ENCODE results near the gene CLDN5.

CLDN5 gene

DNA sequence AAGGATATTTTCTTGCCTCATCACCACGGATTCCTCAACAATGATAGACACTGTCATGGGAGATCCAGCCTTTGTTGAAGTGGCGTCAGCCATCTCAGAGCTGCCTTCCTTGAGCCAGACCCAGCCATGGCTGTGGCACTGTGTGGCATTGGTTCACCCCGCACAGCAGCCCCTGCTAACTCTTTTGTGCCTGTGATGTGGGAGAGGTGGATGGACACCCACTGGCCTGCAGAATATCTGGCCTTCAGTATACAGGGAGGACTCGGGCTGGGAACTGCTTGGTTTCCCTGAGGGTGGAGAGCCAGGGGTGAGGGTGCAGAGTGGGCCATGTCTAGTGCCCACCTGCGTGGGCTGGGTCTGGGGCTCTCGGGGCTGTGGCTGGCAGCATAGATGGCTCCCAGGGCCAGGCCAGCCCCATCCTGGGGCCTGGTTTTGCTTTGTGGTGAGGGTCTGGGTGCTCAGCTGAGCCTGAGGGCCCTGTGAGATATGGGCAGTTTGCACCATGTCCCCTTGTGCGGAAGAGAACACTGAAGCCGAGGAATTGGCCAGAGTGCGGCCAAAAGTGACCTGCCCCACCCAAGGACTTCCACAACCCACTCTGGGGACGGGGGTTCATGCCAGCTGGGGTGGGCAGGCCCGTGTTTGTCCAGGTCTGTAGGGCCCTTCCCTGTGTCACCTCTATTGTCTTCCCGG, 6.1 kb downstream of the CLDN5 start:
- DNase-seq (ENCODE audit: extremely low spot score): no peak
- POLR2A ChIA-PET: no interaction called here
- CTCF ChIA-PET: no interaction called here
- TF ChIP-seq ELF4 (IDR thresholded peaks at IDR 0.05) (no peak), FOXA1 (IDR thresholded peaks at IDR 0.05) (no peak), NFRKB (IDR thresholded peaks at IDR 0.05) (no peak), BHLHE40 (IDR thresholded peaks at IDR 0.05; ENCODE audit: borderline replicate concordance) (no peak), FOXK2 (IDR thresholded peaks at IDR 0.05) (no peak), TARDBP (IDR thresholded peaks at IDR 0.05) (no peak), ZNF384 (IDR thresholded peaks at IDR 0.05) (no peak), SP1 (IDR thresholded peaks at IDR 0.05) (no peak), HDGF (IDR thresholded peaks at IDR 0.05; ENCODE audit: borderline replicate concordance) (no peak), ARNT (IDR thresholded peaks at IDR 0.05) (no peak)
- TF ChIP-seq, protein P1, sequence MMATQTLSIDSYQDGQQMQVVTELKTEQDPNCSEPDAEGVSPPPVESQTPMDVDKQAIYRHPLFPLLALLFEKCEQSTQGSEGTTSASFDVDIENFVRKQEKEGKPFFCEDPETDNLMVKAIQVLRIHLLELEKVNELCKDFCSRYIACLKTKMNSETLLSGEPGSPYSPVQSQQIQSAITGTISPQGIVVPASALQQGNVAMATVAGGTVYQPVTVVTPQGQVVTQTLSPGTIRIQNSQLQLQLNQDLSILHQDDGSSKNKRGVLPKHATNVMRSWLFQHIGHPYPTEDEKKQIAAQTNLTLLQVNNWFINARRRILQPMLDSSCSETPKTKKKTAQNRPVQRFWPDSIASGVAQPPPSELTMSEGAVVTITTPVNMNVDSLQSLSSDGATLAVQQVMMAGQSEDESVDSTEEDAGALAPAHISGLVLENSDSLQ (IDR thresholded peaks at IDR 0.05): no peak

- DNase-seq (ENCODE audit: extremely low spot score): no peak
- CTCF ChIA-PET: no interaction called here
- no peak for TF ChIP-seq HDGF (IDR thresholded peaks at IDR 0.05; ENCODE audit: borderline replicate concordance)
- TF ChIP-seq TARDBP (IDR thresholded peaks at IDR 0.05): no peak
- no peak for TF ChIP-seq ELF4 (IDR thresholded peaks at IDR 0.05)
- TF ChIP-seq ZNF384 (IDR thresholded peaks at IDR 0.05): no peak
- TF ChIP-seq FOXA1 (IDR thresholded peaks at IDR 0.05): no peak
- POLR2A ChIA-PET: no interaction called here
Measured at GRCh38 chr22:19517171-19517500, 7.1 kb downstream of the CLDN5 start.

DNA sequence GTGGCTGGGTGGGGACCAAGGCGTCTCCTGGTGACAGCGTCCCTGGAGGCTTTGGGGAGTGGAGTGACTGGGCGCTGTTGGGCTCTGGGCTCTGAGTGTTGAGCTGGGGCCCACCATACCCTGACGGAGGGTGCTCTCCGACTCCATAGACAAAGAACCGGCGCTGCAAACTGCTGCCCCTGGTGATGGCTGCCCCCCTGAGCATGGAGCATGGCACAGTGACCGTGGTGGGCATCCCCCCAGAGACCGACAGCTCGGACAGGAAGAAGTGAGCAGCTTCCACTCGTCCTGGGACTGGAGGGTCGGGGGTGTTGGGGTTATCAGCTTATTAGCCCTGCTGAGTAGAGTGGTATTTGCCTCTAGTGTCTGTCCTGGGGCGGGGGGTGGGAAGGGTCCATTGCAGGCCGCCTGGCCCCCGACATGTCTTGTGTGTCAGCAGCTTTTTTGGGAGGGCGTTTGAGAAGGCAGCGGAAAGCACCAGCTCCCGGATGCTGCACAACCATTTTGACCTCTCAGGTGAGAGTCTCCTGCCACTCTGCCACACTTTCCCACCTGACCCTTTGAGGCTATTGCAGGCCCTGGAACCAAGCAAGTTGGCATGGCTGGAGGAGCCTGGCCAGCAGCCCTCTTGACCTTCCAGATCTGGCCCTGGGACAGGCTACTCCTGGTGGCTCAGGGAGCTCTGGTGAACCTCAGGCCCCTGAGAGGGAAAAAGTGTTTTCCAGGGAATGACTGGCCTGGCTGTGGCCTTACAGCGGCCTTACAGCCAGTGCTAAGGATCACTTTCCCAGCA, 7.6 kb downstream of the CLDN5 start:
- DNase-seq (ENCODE audit: extremely low spot score): no peak
- POLR2A ChIA-PET: interaction anchor here (0.6 kb wide), 1 partner anchor 14 kb away, joined by 4 read pairs; no protein-coding TSS in a partner anchor
- no peak for TF ChIP-seq SP1 (IDR thresholded peaks at IDR 0.05)
- TF ChIP-seq LEF1 (IDR thresholded peaks at IDR 0.05; ENCODE audit: borderline replicate concordance): no peak
- TF ChIP-seq, protein P1 (IDR thresholded peaks at IDR 0.05): no peak
- no peak for TF ChIP-seq SUZ12 (IDR thresholded peaks at IDR 0.05)
- no peak for TF ChIP-seq TARDBP (IDR thresholded peaks at IDR 0.05)
- CTCF ChIA-PET: interaction anchor here (0.6 kb wide), 1 partner anchor 395 kb away, joined by 4 read pairs; no protein-coding TSS in a partner anchor

DNA sequence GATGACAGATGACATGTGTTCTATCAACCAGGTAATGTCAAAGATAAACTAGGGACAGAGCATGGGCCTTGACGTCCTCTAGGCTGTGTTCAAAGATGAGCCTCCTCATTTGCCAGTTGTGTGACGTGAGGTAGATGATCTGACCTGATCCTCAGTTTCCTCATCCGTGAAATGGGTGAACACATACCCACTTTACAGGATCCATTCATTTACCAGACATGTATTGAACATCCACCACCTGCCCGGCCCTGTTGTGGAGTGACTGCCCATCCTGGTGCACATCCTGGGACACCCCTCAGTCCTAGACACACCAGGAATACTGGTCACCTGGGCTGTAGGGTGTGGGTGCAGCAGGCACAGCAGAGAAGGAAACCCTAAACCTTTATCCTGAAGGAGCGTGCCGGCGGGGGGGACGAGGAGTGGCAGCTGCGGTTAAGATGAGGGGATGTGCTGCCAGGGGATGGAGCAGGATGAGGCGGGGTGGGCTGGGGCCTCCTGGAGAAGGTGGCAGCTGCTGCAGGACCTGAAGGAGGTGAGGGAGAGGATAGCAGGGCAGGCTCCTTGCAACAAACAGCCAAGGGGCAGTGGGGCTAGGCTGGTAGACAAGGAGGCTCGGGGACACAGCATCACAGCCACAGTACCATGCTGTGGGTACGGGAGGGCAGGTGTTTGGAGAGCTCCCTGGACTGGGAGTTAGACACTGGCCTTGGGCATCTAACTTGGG, 8.4 kb downstream of the CLDN5 start:
- DNase-seq (ENCODE audit: extremely low spot score): no peak
- POLR2A ChIA-PET: interaction anchor here (0.6 kb wide), 1 partner anchor 14 kb away, joined by 4 read pairs; no protein-coding TSS in a partner anchor
- CTCF ChIA-PET: interaction anchor here (0.6 kb wide), 1 partner anchor 395 kb away, joined by 4 read pairs; no protein-coding TSS in a partner anchor
- TF ChIP-seq CTBP1 (IDR thresholded peaks at IDR 0.05; ENCODE audit: borderline replicate concordance) (no peak), SP1 (IDR thresholded peaks at IDR 0.05) (no peak), FOXM1 (IDR thresholded peaks at IDR 0.05; ENCODE audit: borderline replicate concordance) (no peak), NFRKB (IDR thresholded peaks at IDR 0.05) (no peak), L3MBTL2 (conservative IDR thresholded peaks at IDR 0.05) (no peak), ARNT (IDR thresholded peaks at IDR 0.05) (no peak), ZNF384 (IDR thresholded peaks at IDR 0.05) (no peak), BHLHE40 (IDR thresholded peaks at IDR 0.05; ENCODE audit: borderline replicate concordance) (no peak), LEF1 (IDR thresholded peaks at IDR 0.05; ENCODE audit: borderline replicate concordance) (no peak), TARDBP (IDR thresholded peaks at IDR 0.05) (no peak)
- TF ChIP-seq, protein P1 (IDR thresholded peaks at IDR 0.05): no peak

GRCh38 chr22:19514831-19515565, 9.2 kb downstream of the CLDN5 start:
- no peak for TF ChIP-seq HDGF (IDR thresholded peaks at IDR 0.05; ENCODE audit: borderline replicate concordance)
- TF ChIP-seq FOXK2 (IDR thresholded peaks at IDR 0.05): no peak
- no peak for TF ChIP-seq TARDBP (IDR thresholded peaks at IDR 0.05)
- no peak for TF ChIP-seq NFRKB (IDR thresholded peaks at IDR 0.05)
- no peak for TF ChIP-seq FOXA1 (IDR thresholded peaks at IDR 0.05)
- TF ChIP-seq SUZ12 (IDR thresholded peaks at IDR 0.05): no peak
- TF ChIP-seq ZNF384 (IDR thresholded peaks at IDR 0.05): no peak
- CTCF ChIA-PET: no interaction called here
- no peak for DNase-seq (ENCODE audit: extremely low spot score)
- POLR2A ChIA-PET: interaction anchor here (1.0 kb wide), 1 partner anchor 12 kb away, joined by 4 read pairs; no protein-coding TSS in a partner anchor

Measured in HEK293T (cell line).